Head of caudate nucleus (tissue), 42 donors: ENCODE results near the gene CAMKK1.

Experiments used
- DNase-seq, 42 donors: peaks; one replicate each; pipeline versions ENCODE4 v3.0.0 to v3.0.0-alpha.2; 2020 to 2021; ENCODE audit warnings: mixed read lengths in 7 of 42
- intact Hi-C: fragments of 100-400 bp; cut with DNase I; formaldehyde crosslinking; loops from one replicate; pipeline ENCODE4 v1.15.0; 2022

Gene CAMKK1

GRCh38 chr17:3893003-3893719, at the start of gene CAMKK1:
Gene CAMKK1, minus strand, starts transcription at chr17:3893053. Its CDS starts 7,366 bp downstream, at chr17:3885687.
- DNase-seq, result peak; percentile 40 to 93 (median 87)
- intact Hi-C loops, result no loop called here

GRCh38 chr17:3940965-3941698, 48.3 kb upstream of the CAMKK1 start:
- intact Hi-C loops, result no loop called here
- no peak for DNase-seq

- DNase-seq, result no peak
- intact Hi-C loops, result no loop called here
These were observed 44.5 kb upstream of the CAMKK1 start for GRCh38 chr17:3937359-3937758.

GRCh38 chr17:3935825-3936355, 43.0 kb upstream of the CAMKK1 start:
- intact Hi-C loops, result no loop called here
- no peak for DNase-seq

GRCh38 chr17:3935140-3935542, 42.3 kb upstream of the CAMKK1 start:
- DNase-seq, result peak in 30 of 42 donors; percentile 13 to 57 (median 32)
- intact Hi-C loops, result no loop called here

- intact Hi-C loops, result no loop called here
- no peak for DNase-seq
These were observed 36.9 kb upstream of the CAMKK1 start for GRCh38 chr17:3929764-3930163.

GRCh38 chr17:3929181-3929580, 36.3 kb upstream of the CAMKK1 start:
- intact Hi-C loops, result no loop called here
- DNase-seq, result no peak

GRCh38 chr17:3928406-3928805, 35.6 kb upstream of the CAMKK1 start:
- intact Hi-C loops, result no loop called here
- no peak for DNase-seq

- intact Hi-C loops, result no loop called here
- no peak for DNase-seq
These were observed 34.9 kb upstream of the CAMKK1 start for GRCh38 chr17:3927628-3928340.

GRCh38 chr17:3926860-3927627, 34.2 kb upstream of the CAMKK1 start:
- no peak for DNase-seq
- intact Hi-C loops, result no loop called here

- no peak for DNase-seq
- intact Hi-C loops, result no loop called here
These were observed 33.0 kb upstream of the CAMKK1 start for GRCh38 chr17:3925684-3926485.

GRCh38 chr17:3924512-3925350, 31.9 kb upstream of the CAMKK1 start:
- no peak for DNase-seq
- intact Hi-C loops, result no loop called here

GRCh38 chr17:3923466-3924190, 30.8 kb upstream of the CAMKK1 start:
- DNase-seq, result no peak
- intact Hi-C loops, result no loop called here

GRCh38 chr17:3922765-3923164, 29.9 kb upstream of the CAMKK1 start:
- no peak for DNase-seq
- intact Hi-C loops, result no loop called here

- intact Hi-C loops, result no loop called here
- no peak for DNase-seq
These were observed 28.9 kb upstream of the CAMKK1 start for GRCh38 chr17:3921502-3922319.

- no peak for DNase-seq
- intact Hi-C loops, result no loop called here
These were observed 28.2 kb upstream of the CAMKK1 start for GRCh38 chr17:3921006-3921405.
